GM12865 (cell line): Measurements from ENCODE around the gene LDLRAD2.

Source experiments
- DNase-seq: peaks from one replicate; pipeline ENCODE4 v3.0.0; 2010; ENCODE audit warnings: low read depth
- H3K4me3 ChIP-seq: 2 replicates; pipeline ENCODE4 v1.5.1; 2011; ENCODE audit warnings: mild to moderate bottlenecking, low read depth, low read length, control low read depth
- TF ChIP-seq, protein P1 (sequence below): IDR thresholded peaks from 2 replicates; pipeline ENCODE4 v1.5.1; 2011; ENCODE audit warnings: low read length, control low read depth, low read depth, inconsistent platforms; ENCODE audit not compliant: insufficient read depth; ENCODE audit errors: missing control alignments

The LDLRAD2 gene

DNA sequence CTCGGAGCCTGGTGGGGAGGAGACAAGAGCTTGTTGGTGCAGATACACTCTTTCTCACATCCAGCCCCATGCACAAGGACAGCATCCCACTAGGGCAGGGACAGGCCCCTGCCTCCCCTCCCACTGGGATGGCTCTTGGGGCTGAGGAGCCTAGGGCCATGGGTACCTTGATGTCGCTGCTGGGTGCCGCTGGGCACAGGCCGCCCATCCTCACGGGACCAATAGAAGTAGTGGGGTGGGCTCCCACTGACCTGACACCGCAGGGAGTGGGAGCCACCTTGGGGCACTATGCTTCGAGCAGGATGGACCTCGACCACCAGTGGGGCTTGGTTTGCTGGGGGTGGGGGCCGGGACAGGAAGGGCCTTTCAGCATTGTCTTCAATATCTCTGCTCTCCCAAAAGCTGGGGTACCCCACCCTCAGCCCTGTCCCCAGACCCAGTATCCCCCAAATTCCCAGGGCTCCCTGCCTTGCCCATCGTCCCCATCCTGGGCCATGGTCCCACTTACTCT lies 47.7 kb downstream of the LDLRAD2 start:
- no peak overlapping the region for H3K4me3 ChIP-seq
- TF ChIP-seq, protein P1, sequence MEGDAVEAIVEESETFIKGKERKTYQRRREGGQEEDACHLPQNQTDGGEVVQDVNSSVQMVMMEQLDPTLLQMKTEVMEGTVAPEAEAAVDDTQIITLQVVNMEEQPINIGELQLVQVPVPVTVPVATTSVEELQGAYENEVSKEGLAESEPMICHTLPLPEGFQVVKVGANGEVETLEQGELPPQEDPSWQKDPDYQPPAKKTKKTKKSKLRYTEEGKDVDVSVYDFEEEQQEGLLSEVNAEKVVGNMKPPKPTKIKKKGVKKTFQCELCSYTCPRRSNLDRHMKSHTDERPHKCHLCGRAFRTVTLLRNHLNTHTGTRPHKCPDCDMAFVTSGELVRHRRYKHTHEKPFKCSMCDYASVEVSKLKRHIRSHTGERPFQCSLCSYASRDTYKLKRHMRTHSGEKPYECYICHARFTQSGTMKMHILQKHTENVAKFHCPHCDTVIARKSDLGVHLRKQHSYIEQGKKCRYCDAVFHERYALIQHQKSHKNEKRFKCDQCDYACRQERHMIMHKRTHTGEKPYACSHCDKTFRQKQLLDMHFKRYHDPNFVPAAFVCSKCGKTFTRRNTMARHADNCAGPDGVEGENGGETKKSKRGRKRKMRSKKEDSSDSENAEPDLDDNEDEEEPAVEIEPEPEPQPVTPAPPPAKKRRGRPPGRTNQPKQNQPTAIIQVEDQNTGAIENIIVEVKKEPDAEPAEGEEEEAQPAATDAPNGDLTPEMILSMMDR, result no peak
- no peak for DNase-seq

DNA sequence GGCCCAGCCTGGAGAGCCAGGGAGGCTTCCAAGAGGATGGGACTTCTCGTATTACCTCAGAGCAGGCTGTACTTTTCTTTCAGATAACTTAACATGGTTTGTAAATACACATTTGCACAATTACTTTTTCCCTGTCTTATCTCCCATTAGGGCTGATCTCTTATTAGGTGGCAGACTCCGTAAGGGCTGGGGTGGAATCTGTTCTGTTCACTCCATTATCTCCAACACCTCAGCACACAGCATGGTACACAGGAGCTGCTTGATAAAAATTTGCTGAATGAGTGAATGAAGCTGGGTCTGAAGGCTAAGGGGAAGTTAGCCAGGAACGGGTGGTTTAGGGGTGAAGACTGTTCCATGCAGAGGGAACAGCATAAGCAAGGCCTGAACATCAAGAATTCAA lies 48.9 kb downstream of the LDLRAD2 start:
- no peak overlapping the region for H3K4me3 ChIP-seq
- no peak for DNase-seq
- TF ChIP-seq, protein P1, result no peak

DNA sequence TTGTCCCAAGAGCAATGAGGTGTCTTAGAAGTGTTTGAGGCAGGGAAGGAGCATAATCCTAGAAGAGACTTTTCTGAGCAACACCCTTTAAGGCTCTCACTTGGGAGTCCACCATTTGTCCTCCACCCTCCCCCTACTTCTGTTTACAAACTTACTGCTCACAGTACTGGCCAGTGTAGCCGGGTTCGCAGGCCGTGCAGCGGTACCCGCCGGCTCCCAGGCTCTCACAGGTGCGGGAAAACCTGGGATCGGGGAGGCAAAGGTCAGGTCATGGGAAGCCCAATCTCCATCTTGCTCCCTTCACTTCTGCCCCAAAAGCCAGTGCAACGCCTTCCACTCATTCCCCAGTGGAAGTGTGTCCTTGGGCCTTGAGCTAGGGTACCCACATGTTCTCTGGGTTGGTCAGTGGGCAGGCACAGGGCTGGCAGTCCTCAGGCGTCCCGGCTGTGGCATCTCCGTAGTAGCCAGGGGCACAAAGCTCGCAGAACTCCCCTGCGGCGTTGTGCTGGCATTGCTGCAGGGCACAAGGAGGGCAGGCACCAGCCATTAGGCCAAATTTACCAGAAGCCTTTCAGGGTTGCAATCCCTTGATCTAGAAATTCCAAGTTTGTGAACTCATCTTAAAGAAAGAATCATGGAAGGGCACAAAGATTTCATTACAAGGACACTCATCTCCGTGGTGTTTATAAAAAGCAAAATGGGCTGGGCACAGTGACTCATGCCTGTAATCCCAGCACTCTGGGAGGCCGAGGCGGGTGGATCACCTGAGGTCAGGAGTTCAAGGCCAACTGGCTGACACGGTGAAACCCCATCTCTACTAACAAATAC lies 49.8 kb downstream of the LDLRAD2 start:
- H3K4me3 ChIP-seq, result no peak overlapping the region
- DNase-seq, result no peak

DNA sequence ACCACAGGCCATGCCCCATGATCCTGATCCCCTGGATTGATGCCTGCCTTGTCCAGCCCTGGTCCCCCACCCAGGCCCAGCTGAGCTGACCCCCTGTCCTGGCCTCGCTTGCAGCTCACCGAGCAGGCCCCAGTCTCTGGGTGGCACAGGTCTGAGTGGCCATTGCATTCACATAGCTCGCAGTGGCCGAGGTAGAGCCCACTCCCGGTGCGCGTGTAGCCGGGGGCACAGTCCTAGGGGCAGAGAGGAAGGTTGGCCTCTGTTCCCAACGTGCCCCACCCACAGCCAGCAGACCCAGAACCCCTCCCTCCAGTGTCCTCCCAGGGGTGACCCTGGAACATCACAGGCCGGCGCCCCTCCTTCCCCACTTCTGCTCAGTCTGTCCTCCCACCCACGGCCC lies 51.9 kb downstream of the LDLRAD2 start:
- TF ChIP-seq, protein P1, result no peak
- H3K4me3 ChIP-seq, result no peak overlapping the region
- DNase-seq, result no peak

More for the DNA sequence above, 49.8 kb downstream of the LDLRAD2 start:
- TF ChIP-seq, protein P1, result no peak

DNA sequence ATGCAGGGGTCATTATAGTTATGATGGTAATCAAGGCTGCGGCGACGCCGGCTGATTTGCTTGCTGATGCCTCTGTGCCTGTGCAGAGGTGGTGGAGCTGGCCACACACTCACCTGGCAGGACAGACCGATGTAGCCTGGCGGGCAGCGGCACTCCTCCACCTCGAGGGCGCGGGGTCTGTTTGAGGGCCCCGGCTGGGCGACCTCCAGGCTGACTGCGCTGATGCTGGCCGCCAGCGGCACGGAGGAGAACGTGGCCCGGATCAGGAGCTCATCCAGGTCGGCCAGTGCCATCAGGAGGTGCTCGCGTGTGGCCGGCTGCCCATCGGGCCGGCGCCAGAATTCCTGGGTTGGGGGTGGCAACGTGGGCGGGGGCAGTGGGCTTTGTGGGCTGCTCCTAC lies 52.7 kb downstream of the LDLRAD2 start:
- TF ChIP-seq, protein P1, result no peak
- no peak for DNase-seq
- no peak overlapping the region for H3K4me3 ChIP-seq

DNA sequence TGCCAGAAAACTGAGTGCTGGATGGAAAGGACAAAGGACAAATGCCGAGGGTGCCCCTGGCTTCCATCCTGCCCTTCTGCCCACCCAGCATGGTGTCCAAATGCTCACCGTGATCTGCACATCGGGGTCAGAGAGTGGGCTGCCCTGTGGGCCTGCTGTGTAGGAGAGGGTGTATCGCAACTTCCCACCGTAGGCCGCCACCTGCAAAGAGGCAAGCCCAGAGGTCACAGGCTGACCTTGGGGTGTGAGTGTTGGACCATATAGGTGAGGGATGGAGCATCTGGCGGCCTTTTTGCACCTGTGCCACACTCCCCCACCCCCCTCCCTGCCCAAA lies 53.5 kb downstream of the LDLRAD2 start:
- no peak for DNase-seq
- TF ChIP-seq, protein P1, result no peak
- H3K4me3 ChIP-seq, result no peak overlapping the region
